Epithelial cell of proximal tubule (primary cell): ENCODE measurements around the gene DNAJB8. TPM values are rescaled to one million over a fixed set of nuclear protein-coding genes. Genes with fewer than 3 reads are reported as not detected.

Experiments used
- DNase-seq: peaks from one replicate; pipeline ENCODE4 v3.0.0-alpha.2; 2011; ENCODE audit warnings: low read depth
- H3K4me3 ChIP-seq: 2 replicates; pipeline ENCODE4 v1.5.1; 2011; ENCODE audit warnings: low read depth, mild to moderate bottlenecking, low read length
- total RNA-seq: library from RNA; depleted of rRNA; stranded (reverse); fragments of >200 nt; gene quantifications from 2 replicates; pipeline ENCODE4 v1.2.3, GENCODE V29; 2015
- TF ChIP-seq, protein P1 (sequence below): conservative IDR thresholded peaks from 2 replicates; pipeline ENCODE4 v1.5.1; 2012; ENCODE audit warnings: low read depth, mild to moderate bottlenecking, low read length

The DNAJB8 gene
- total RNA-seq, 1 donor from 2014 or later = not detected

DNA sequence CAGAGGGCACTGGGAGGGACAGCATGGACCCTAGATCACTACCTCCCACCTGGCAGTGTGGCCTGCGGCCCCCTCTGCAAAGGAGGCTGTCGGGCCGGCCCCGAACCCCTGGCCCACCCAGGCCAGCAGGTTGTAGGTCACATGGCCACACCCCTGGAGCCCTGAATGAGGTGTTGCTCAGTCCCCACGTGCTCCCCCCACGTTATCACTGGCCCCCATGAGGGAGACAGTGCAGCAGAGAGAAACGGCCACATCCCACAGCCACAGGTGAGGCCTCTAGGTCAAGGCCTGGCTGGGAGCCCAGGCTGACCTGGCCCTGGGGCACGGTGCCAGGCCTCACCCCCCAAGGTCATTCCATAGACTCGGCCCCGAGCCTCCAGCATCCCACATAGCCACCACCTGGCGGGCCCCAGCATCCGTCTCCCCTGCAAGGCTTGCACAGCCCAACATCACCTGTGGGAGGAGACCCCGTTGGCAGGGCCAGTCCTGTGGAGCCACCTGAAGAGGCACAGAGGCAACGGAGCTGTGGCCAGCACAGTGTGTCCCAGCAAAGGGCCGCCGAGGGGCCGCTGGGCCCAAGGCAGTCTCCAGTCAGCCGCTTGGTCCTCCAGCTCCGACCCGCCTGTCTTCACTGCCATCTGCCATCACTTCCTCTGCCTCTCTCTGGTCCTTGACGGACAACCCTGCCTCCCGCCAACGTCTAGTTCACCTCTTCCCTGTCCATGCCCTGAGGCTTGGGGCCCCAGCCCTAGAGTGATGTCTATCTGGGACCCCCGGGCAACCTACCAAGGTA lies 53.1 kb downstream of the DNAJB8 start:
- DNase-seq = no peak
- H3K4me3 ChIP-seq = no peak overlapping the region
- TF ChIP-seq, protein P1, sequence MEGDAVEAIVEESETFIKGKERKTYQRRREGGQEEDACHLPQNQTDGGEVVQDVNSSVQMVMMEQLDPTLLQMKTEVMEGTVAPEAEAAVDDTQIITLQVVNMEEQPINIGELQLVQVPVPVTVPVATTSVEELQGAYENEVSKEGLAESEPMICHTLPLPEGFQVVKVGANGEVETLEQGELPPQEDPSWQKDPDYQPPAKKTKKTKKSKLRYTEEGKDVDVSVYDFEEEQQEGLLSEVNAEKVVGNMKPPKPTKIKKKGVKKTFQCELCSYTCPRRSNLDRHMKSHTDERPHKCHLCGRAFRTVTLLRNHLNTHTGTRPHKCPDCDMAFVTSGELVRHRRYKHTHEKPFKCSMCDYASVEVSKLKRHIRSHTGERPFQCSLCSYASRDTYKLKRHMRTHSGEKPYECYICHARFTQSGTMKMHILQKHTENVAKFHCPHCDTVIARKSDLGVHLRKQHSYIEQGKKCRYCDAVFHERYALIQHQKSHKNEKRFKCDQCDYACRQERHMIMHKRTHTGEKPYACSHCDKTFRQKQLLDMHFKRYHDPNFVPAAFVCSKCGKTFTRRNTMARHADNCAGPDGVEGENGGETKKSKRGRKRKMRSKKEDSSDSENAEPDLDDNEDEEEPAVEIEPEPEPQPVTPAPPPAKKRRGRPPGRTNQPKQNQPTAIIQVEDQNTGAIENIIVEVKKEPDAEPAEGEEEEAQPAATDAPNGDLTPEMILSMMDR = no peak

DNA sequence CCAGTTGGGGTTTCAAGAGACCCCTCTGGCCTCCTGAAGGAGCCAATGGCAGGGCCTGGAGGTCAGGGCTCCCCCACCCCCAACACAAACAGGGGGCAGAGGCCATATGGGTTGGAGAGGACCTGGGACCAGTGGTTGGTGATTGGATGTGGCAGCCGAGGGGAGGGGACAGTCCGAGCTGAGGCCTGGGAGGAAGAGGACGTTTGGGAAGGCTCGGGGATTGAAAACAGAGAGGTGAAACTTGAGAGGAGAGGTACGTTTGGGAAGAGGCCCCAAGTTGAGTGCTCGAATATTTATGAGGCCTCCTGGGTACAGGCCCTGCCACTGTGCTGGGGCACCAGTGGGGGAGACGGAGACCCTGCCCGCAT lies 53.7 kb downstream of the DNAJB8 start:
- no peak for DNase-seq
- H3K4me3 ChIP-seq = no peak overlapping the region
- TF ChIP-seq, protein P1 = no peak

Other genes with a start within 250 kb of the DNAJB8 start
- gene GATA2, start 26.3 kb upstream of the DNAJB8 start, total RNA-seq = 1.4 and 4.0 TPM in 2 replicates
- gene RPN1, start 183.9 kb upstream of the DNAJB8 start, total RNA-seq = 285 and 329 TPM in 2 replicates